K562 treated with DMSO at 1 percent for 4 hours (cell line): ENCODE results near the gene C1QTNF9B. TPM values are rescaled to one million over a fixed set of nuclear protein-coding genes. Genes with fewer than 3 reads are reported as not detected.

Experiments used
- total RNA-seq: library from RNA; unstranded; fragments of 300-600 nt; gene quantifications from 2 replicates; pipeline ENCODE4 v1.2.3, GENCODE V29; 2022; ENCODE audit not compliant: insufficient read depth

The C1QTNF9B gene
- not detected in 2 replicates for total RNA-seq

GRCh38 chr13:23897452-23897919 lies at the start of gene C1QTNF9B:
C1QTNF9B (minus strand) TSS chr13:23897502.

GRCh38 chr13:23888658-23889614 lies 8.4 kb downstream of the C1QTNF9B start, which contains the start of gene MIPEP:
MIPEP (minus strand) TSS chr13:23889400; CDS start chr13:23889320, 80 bp downstream.

Other genes starting within 250 kb of the C1QTNF9B start
- gene MIPEP, start 8.1 kb downstream of the C1QTNF9B start, total RNA-seq, result 4.2 and 5.7 TPM in 2 replicates